H1 (cell line): Measurements from ENCODE around the gene MACIR. TPM values are rescaled to one million over a fixed set of nuclear protein-coding genes. Genes with fewer than 3 reads are reported as not detected.

Source experiments
- CTCF ChIA-PET: fragments of 300-600 bp; sonication (Branson Sonifier 250); formaldehyde crosslinking; loops from one replicate; lab custom pipeline; 2021; ENCODE audit not compliant: partially characterized antibody; lab: Charles Lee
- POLR2A ChIA-PET: fragments of 300-600 bp; sonication (Branson Sonifier 250); formaldehyde crosslinking; loops from one replicate; lab custom pipeline; 2021; ENCODE audit warnings: inconsistent platforms; ENCODE audit not compliant: partially characterized antibody; lab: Charles Lee
- DNase-seq, 2 experiments: peaks; one replicate each; pipeline versions ENCODE4 v3.0.0 to v3.0.0-alpha.2; 2010 to 2022; ENCODE audit warnings: low spot score in 2 of 2, low read depth in 1 of 2, mixed read lengths in 1 of 2
- FAIRE-seq: peaks from 2 replicates; lab custom pipeline; 2011; peaks lifted over from hg19 to GRCh38; lab: Jason Lieb, UNC
- H2AFZ ChIP-seq: 2 replicates; pipeline ENCODE4 v1.8.1; 2012; ENCODE audit warnings: low read length, inconsistent platforms
- H2AK5ac ChIP-seq: 2 replicates; pipeline ENCODE4 v1.6.1; 2013; ENCODE audit warnings: low read depth, low read length
- H2BK120ac ChIP-seq: replicated peaks from 2 replicates; pipeline ENCODE3; 2013; ENCODE audit warnings: low read depth, low read length, inconsistent platforms
- H2BK12ac ChIP-seq: 2 replicates; pipeline ENCODE4 v1.6.1; 2013; ENCODE audit warnings: low read depth, low read length
- H2BK15ac ChIP-seq: 2 replicates; pipeline ENCODE4 v1.6.1; 2013; ENCODE audit warnings: low read length
- H2BK20ac ChIP-seq: 2 replicates; pipeline ENCODE4 v1.6.1; 2013; ENCODE audit warnings: low read length
- H2BK5ac ChIP-seq: 2 replicates; pipeline ENCODE4 v1.6.1; 2013; ENCODE audit warnings: low read depth, low read length
- H3K14ac ChIP-seq: 2 replicates; pipeline ENCODE4 v1.6.1; 2013; ENCODE audit warnings: inconsistent platforms; ENCODE audit not compliant: insufficient read length
- H3K18ac ChIP-seq: 2 replicates; pipeline ENCODE4 v1.6.1; 2013; ENCODE audit warnings: low read length; ENCODE audit errors: extremely low read depth
- H3K23ac ChIP-seq: 2 replicates; pipeline ENCODE4 v1.6.1; 2013; ENCODE audit warnings: inconsistent platforms; ENCODE audit not compliant: insufficient read length
- H3K23me2 ChIP-seq: 2 replicates; pipeline ENCODE4 v1.6.1; 2013; ENCODE audit warnings: low read depth, low read length
- H3K27ac ChIP-seq: 2 replicates; pipeline ENCODE4 v1.6.1; 2011; ENCODE audit warnings: low read depth, low read length, inconsistent platforms
- H3K27me3 ChIP-seq, 4 experiments: replicated peaks in 1 of 4; 1 replicate in 1 of 4; 2 replicates in 3 of 4; pipeline versions ENCODE4 v1.6.1 to v1.8.1; 2011 to 2013; ENCODE audit warnings: low read length in 3 of 4, mild to moderate bottlenecking in 3 of 4, inconsistent platforms in 2 of 4, mixed read lengths in 2 of 4, moderate library complexity in 1 of 4; ENCODE audit not compliant: control insufficient read depth in 3 of 4, insufficient read depth in 3 of 4; ENCODE audit errors: extremely low read depth in 1 of 4
- H3K36me3 ChIP-seq, 4 experiments: 2 replicates each; pipeline versions ENCODE4 v1.6.1 to v1.8.1; 2011 to 2013; ENCODE audit warnings: mild to moderate bottlenecking in 4 of 4, low read length in 3 of 4, moderate library complexity in 2 of 4, control low read depth in 1 of 4, inconsistent platforms in 1 of 4; ENCODE audit not compliant: insufficient read depth in 4 of 4, control insufficient read depth in 2 of 4
- H3K4ac ChIP-seq: replicated peaks from 2 replicates; pipeline ENCODE3; 2013; ENCODE audit warnings: low read length, low read depth, mixed read lengths, inconsistent platforms; ENCODE audit not compliant: insufficient read length
- H3K4me1 ChIP-seq, 4 experiments: replicated peaks in 1 of 4; 1 replicate in 1 of 4; 2 replicates in 3 of 4; pipeline versions ENCODE4 v1.6.1 to v1.8.1; 2011 to 2013; ENCODE audit warnings: low read length in 3 of 4, inconsistent platforms in 2 of 4, mixed read lengths in 1 of 4; ENCODE audit not compliant: insufficient read depth in 4 of 4, control insufficient read depth in 3 of 4
- H3K4me2 ChIP-seq, 2 experiments: 2 replicates each; pipeline versions ENCODE4 v1.6.1 to v1.8.1; 2011 to 2013; ENCODE audit warnings: low read depth in 2 of 2, low read length in 2 of 2, control low read depth in 1 of 2, inconsistent platforms in 1 of 2, mild to moderate bottlenecking in 1 of 2; ENCODE audit not compliant: insufficient read depth in 1 of 2
- H3K4me3 ChIP-seq, 4 experiments: fragments of 200-600, 300-600 bp in 1 of 4; sonication (generic), shearing (Covaris generic), sonication (Bioruptor Twin) in 1 of 4; 2 replicates each; pipeline versions ENCODE4 v1.5.1 to v1.8.1; 2011 to 2016; ENCODE audit warnings: low read length in 4 of 4, low read depth in 3 of 4, control low read depth in 2 of 4, inconsistent platforms in 2 of 4, mild to moderate bottlenecking in 2 of 4, mixed read lengths in 1 of 4, moderate library complexity in 1 of 4; ENCODE audit not compliant: insufficient read depth in 2 of 4; ENCODE audit errors: extremely low read depth in 1 of 4
- H3K56ac ChIP-seq: replicated peaks from 2 replicates; pipeline ENCODE3; 2013; ENCODE audit warnings: low read depth, mild to moderate bottlenecking, mixed read lengths, low read length, inconsistent platforms; ENCODE audit not compliant: insufficient read length
- H3K79me1 ChIP-seq: 2 replicates; pipeline ENCODE4 v1.6.1; 2013; ENCODE audit warnings: low read depth, low read length, control low read depth
- H3K79me2 ChIP-seq, 2 experiments: 2 replicates each; pipeline versions ENCODE4 v1.6.1 to v1.8.1; 2012 to 2013; ENCODE audit warnings: low read length in 2 of 2, mild to moderate bottlenecking in 2 of 2, inconsistent platforms in 1 of 2; ENCODE audit not compliant: insufficient read depth in 2 of 2, control insufficient read depth in 1 of 2
- H3K9ac ChIP-seq, 4 experiments: replicated peaks in 1 of 4; 1 replicate in 1 of 4; 2 replicates in 3 of 4; pipeline versions ENCODE4 v1.6.1 to v1.8.1; 2011 to 2013; ENCODE audit warnings: low read depth in 3 of 4, low read length in 3 of 4, control low read depth in 2 of 4, mild to moderate bottlenecking in 2 of 4, moderate library complexity in 2 of 4, inconsistent platforms in 1 of 4; ENCODE audit errors: extremely low read depth in 1 of 4
- H3K9me3 ChIP-seq, 2 experiments: 2 replicates each; pipeline versions ENCODE4 v1.6.1 to v1.8.1; 2012 to 2013; ENCODE audit warnings: mild to moderate bottlenecking in 2 of 2, moderate library complexity in 2 of 2, control low read depth in 1 of 2, inconsistent platforms in 1 of 2, low read depth in 1 of 2, low read length in 1 of 2, mixed read lengths in 1 of 2; ENCODE audit not compliant: insufficient read depth in 2 of 2
- H4K20me1 ChIP-seq, 2 experiments: replicated peaks in 1 of 2; 2 replicates each; pipeline versions ENCODE3 to v1.8.1; 2011 to 2013; ENCODE audit warnings: inconsistent platforms in 2 of 2, low read length in 2 of 2, mild to moderate bottlenecking in 1 of 2; ENCODE audit not compliant: insufficient read depth in 2 of 2, control insufficient read depth in 1 of 2
- H4K5ac ChIP-seq: 2 replicates; pipeline ENCODE4 v1.6.1; 2013; ENCODE audit warnings: low read length, low read depth, mixed read lengths, inconsistent platforms; ENCODE audit not compliant: insufficient read length
- H4K8ac ChIP-seq: 2 replicates; pipeline ENCODE4 v1.8.0; 2013; ENCODE audit warnings: mild to moderate bottlenecking, moderate library complexity, low read length, inconsistent platforms; ENCODE audit not compliant: insufficient read depth; ENCODE audit errors: extremely low read depth
- H4K91ac ChIP-seq: replicated peaks from 2 replicates; pipeline ENCODE3; 2013; ENCODE audit warnings: low read length, mixed read lengths, inconsistent platforms; ENCODE audit not compliant: insufficient read length
- BRCA1 ChIP-seq: IDR thresholded peaks from 2 replicates; pipeline ENCODE4 v1.6.1; 2012; ENCODE audit warnings: low read depth, low read length, improper control_type of control experiment
- CEBPB ChIP-seq: IDR thresholded peaks from 2 replicates; pipeline ENCODE4 v1.6.1; 2012; ENCODE audit warnings: low read depth, low read length
- CHD1 ChIP-seq: IDR thresholded peaks from 2 replicates; pipeline ENCODE4 v1.6.1; 2012; ENCODE audit warnings: low read depth, low read length, improper control_type of control experiment
- CHD2 ChIP-seq: IDR thresholded peaks from 2 replicates; pipeline ENCODE4 v1.6.1; 2012; ENCODE audit warnings: low read length, improper control_type of control experiment
- FOSL1 ChIP-seq: IDR thresholded peaks from 2 replicates; pipeline ENCODE4 v1.6.1; 2011; ENCODE audit warnings: mild to moderate bottlenecking, low read depth, low read length, moderate library complexity; ENCODE audit not compliant: insufficient read depth
- KDM5A ChIP-seq: fragments of 200-600 bp; IDR thresholded peaks from 2 replicates; pipeline ENCODE4 v1.7.1; 2012; ENCODE audit warnings: mild to moderate bottlenecking, low read length, inconsistent platforms, mixed read lengths
- POLR2A ChIP-seq, 2 experiments: IDR thresholded peaks; 1 replicate in 1 of 2; 2 replicates in 1 of 2; pipeline ENCODE4 v1.6.1; 2011; ENCODE audit warnings: low read depth in 2 of 2, low read length in 2 of 2, mild to moderate bottlenecking in 2 of 2; ENCODE audit errors: control extremely low read depth in 1 of 2
- POLR2AphosphoS5 ChIP-seq: IDR thresholded peaks from 2 replicates; pipeline ENCODE4 v1.6.1; 2011; ENCODE audit warnings: low read depth, low read length
- RXRA ChIP-seq: IDR thresholded peaks from 2 replicates; pipeline ENCODE4 v1.6.1; 2011; ENCODE audit warnings: low read depth, mild to moderate bottlenecking, low read length, moderate library complexity; ENCODE audit not compliant: insufficient read depth
- SAP30 ChIP-seq: fragments of 300-600 bp; sonication (generic); IDR thresholded peaks from 2 replicates; pipeline ENCODE4 v1.7.1; 2012; ENCODE audit warnings: low read length, moderate library complexity, mild to moderate bottlenecking, inconsistent platforms; ENCODE audit not compliant: insufficient read depth, insufficient replicate concordance
- SP2 ChIP-seq: IDR thresholded peaks from 2 replicates; pipeline ENCODE4 v1.6.1; 2012; ENCODE audit warnings: mild to moderate bottlenecking, low read length, inconsistent platforms
- SRF ChIP-seq: IDR thresholded peaks from 2 replicates; pipeline ENCODE4 v1.6.1; 2011; ENCODE audit warnings: mild to moderate bottlenecking, low read depth, low read length, moderate library complexity
- TAF7 ChIP-seq: optimal IDR thresholded peaks from 2 replicates; pipeline ENCODE3; 2011; ENCODE audit warnings: low read depth, mild to moderate bottlenecking, inconsistent platforms, low read length, moderate library complexity, borderline replicate concordance
- WGBS, 2 experiments: shearing (Covaris generic) in 1 of 2; methylation state at CpG; one replicate each; pipeline versions ENCODE4 v1.1.6 to v1.1.7; 2013 to 2015; ENCODE audit warnings: low lambda C conversion rate in 2 of 2, mixed read lengths in 2 of 2, inconsistent platforms in 1 of 2, low coverage in 1 of 2, missing lambda C conversion rate in 1 of 2; ENCODE audit not compliant: insufficient replicate concordance in 2 of 2, insufficient coverage in 1 of 2, insufficient read length in 1 of 2; ENCODE audit errors: extremely low coverage in 1 of 2, missing lambda C conversion rate in 1 of 2; 5-methylcytosine and 5-hydroxymethylcytosine counted together
- polyA plus RNA-seq, 7 experiments: library from polyadenylated mRNA; depleted of rRNA in 3 of 7; stranded (reverse) in 5 of 7; unstranded in 2 of 7; fragments of >200 nt in 5 of 7; fragments of 200-250 nt in 2 of 7; gene quantifications; 1 replicate in 5 of 7; 2 replicates in 1 of 7; 4 replicates in 1 of 7; pipeline versions ENCODE4 v1.2.1 to v1.2.3, GENCODE V29; 2011 to 2013; ENCODE audit warnings: missing spikeins in 2 of 7, mixed read lengths in 2 of 7
- total RNA-seq: library from RNA; stranded (reverse); fragmentation: NEBNext Ultra II Directional; extraction: Animal tissue kit (Norgen Biotek cat#: 25700); gene quantifications from 2 replicates; pipeline ENCODE4 v1.2.1, GENCODE V29; 2021

The MACIR gene
- total and polyA plus RNA-seq, 2 of the 8 experiments (the other 6 are each of a cell fraction or from before 2014, with no cell fraction given): 8.0 to 19.2 TPM

GRCh38 chr5:103258957-103259704 is 568 bp downstream of the MACIR start:
- POLR2A ChIA-PET: interaction anchor here (0.6 to 2.4 kb wide), 15 partner anchors 10 to 882 kb away, joined by 3 to 9 read pairs (median 4); partner anchors contain the start of genes GIN1 and PPIP5K2
- TF ChIP-seq FOSL1: no peak
- TF ChIP-seq POLR2AphosphoS5: no peak
- no peak for TF ChIP-seq POLR2A (IDR thresholded peaks at IDR 0.05; ENCODE audit: control extremely low read depth in 1 of 2, low read depth in 2 of 2, low read length in 2 of 2)
- TF ChIP-seq RXRA: no peak
- TF ChIP-seq KDM5A: no peak
- TF ChIP-seq BRCA1: no peak
- TF ChIP-seq SRF: no peak
- no peak for TF ChIP-seq CEBPB
- TF ChIP-seq CHD1: no peak
- no peak for TF ChIP-seq SAP30
- TF ChIP-seq CHD2: no peak
- TF ChIP-seq TAF7: no peak
- TF ChIP-seq SP2: no peak

More at GRCh38 chr5:103258957-103259704, 568 bp downstream of the MACIR start:
- Histone ChIP-seq H3K27ac (peak overlapping the region; percentile 78), H2BK5ac (peak overlapping the region; percentile 91; the same call in 1 of the 2 replicates), H3K14ac (no peak overlapping the region), H4K91ac (peak overlapping the region; percentile 90), H3K18ac (peak overlapping the region; percentile 94), H2BK12ac (no peak overlapping the region), H2AK5ac (no peak overlapping the region), H2BK15ac (no peak overlapping the region), H3K9ac (peak overlapping the region; percentile 82 to 87 (median 84)), H3K79me2 (peaks cover 0 to 46% of the 10 kb centered on the region in 2 experiments; a peak in 2 of 4 replicates), H3K36me3 (no peaks in the 10 kb centered on the region), H3K79me1 (no peaks in the 10 kb centered on the region; the same call in 1 of the 2 replicates), H3K9me3 (no peaks in the 10 kb centered on the region), H3K4ac (peak overlapping the region; percentile 58), H3K4me1 (peaks cover 0 to 6% (median 0%) of the 10 kb centered on the region in 4 experiments; a peak in 1 of 7 replicates), H3K27me3 (no peaks in the 10 kb centered on the region), H2BK20ac (no peak overlapping the region), H3K4me3 (peak overlapping the region; percentile 61 to 94 (median 88)), H4K20me1 (no peaks in the 10 kb centered on the region), H4K8ac (peak overlapping the region; percentile 94), H2BK120ac (peak overlapping the region; percentile 81), H3K23me2 (peaks cover 6% of the 10 kb centered on the region; the same call in 1 of the 2 replicates), H2AFZ (no peak overlapping the region; the same call in 1 of the 2 replicates), H3K4me2 (peak overlapping the region; percentile 84 to 93), H3K56ac (peak overlapping the region; percentile 84), H4K5ac (peak overlapping the region; percentile 99), H3K23ac (no peak overlapping the region)
- CTCF ChIA-PET: interaction anchor here (0.6 to 5.2 kb wide), 11 partner anchors 11 to 217 kb away, joined by 3 to 26 read pairs (median 3); no protein-coding TSS in a partner anchor
- DNase-seq (peak in 1 of 2 experiments; percentile 67), FAIRE-seq (no peak)
- 1% methylated on average over 39 of the region's 91 CpGs; no CpG with 5 or more reads in 1 of the 2 experiments for WGBS, 2 experiments
